HG02840 (cell line): ENCODE data around the gene TMEM117.
A peak's percentile ranks its signal among the peaks of the same experiment; 100 is the strongest.
"Not testable (repeated sequence)": the region's sequence is repeated elsewhere in the genome, so short reads cannot be mapped to it uniquely, and the experiment has no call there.

Source experiments
- ATAC-seq: cut with Tn5 transposase; IDR thresholded peaks from one replicate; pipeline ENCODE4 v1.9.1; 2021; ENCODE audit warnings: mild to moderate bottlenecking, moderate library complexity, moderate number of reproducible peaks; ENCODE audit not compliant: unreplicated experiment, low FRiP score

Gene TMEM117

DNA sequence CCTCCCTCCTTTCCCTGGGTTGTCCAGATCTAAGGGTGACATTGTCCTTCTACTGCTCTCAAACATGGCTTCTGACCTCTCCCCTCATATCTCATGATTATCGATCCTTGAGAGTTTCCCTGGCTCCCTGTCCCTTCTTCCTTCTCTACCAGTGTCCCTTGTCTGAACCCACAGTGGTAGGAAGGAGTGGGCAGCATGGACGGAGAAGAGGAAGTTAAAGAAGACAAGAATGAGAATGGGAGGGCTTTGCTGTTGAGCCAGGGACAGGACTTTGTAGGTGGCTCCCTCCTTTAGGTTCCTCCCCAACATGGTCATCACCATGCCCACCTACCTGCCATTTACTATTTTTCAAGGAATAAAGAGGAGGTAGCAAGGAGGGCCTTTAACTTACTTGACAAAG, 166.7 kb downstream of the TMEM117 start:
- ATAC-seq: no peak

DNA sequence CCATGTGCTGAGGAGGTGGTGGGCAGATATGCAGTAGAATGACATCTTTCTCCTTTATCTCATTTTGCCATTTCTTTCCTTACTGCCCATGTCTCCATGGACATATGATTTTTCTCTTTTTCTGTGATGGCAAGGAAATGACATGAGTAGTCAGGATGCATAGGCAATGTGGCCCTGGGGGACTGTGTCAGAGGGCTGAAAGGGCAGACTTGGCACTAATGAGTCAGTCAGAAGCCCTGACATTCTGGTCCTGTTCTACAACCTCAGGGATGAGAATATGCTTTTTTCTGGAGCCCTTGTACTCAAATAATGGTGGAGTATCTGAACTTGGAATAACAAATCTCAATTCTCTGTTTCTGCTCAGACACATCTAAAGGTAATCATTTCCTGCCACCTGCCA, 167.8 kb downstream of the TMEM117 start:
- ATAC-seq: no peak

GRCh38 chr12:44015333-44015941, 179.6 kb downstream of the TMEM117 start:
- ATAC-seq: peak; percentile 50

DNA sequence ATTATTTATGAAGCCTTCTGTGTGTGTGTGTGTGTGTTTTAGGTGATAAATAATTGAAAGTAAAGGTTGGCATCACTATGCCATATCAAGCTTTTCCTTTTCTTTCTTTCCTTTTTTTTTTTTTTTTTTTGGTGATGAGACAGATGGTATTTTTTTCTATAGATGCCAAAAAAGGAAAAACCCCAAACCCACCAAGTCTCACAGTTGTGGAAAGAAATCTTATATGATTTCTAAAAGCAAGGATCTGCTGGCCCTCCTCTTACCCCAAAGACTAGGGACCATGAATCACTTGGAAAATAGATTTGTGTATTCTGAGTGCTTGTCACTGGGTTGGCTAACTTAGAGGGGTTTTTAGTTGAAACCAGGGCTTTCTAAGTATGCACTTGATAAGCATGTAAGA, 181.3 kb downstream of the TMEM117 start:
- no peak for ATAC-seq

DNA sequence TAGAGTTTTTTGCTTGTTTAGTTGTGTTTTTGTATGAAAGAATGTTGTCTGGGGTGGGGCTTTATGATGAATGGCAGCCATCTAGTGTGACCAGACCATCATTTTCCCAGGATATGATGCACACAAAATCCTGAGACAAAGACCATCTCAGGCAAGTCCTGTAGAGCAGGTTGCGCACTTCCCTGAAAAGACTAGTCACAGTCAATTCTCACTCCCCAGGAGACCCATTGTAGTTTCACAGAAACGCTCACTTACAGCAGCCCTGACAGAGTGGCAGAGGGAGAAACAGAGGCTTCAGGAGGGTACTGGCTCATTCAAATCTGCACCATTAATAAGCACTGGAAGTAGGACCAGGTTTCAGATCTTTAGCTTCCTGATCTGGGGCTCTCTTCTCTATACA, 183.2 kb downstream of the TMEM117 start:
- no peak for ATAC-seq

DNA sequence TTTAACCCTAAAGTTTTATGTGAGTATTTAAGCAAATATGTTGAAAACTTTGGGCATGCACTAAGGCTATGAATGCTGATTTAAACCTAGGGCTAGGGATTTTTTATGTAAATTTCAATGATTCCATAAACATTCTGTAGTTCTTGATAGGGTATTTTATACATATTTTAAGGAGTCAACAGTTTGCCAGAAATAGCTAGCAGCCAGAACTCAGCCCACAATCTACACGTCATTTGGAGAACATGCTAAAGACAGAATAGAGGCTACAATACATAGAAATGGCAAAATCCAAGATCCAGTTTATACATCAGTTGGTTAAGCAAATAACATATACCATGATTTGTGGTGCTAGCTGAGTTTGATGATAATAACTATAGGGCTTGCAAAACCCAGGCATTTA, 184.7 kb downstream of the TMEM117 start:
- no peak for ATAC-seq

DNA sequence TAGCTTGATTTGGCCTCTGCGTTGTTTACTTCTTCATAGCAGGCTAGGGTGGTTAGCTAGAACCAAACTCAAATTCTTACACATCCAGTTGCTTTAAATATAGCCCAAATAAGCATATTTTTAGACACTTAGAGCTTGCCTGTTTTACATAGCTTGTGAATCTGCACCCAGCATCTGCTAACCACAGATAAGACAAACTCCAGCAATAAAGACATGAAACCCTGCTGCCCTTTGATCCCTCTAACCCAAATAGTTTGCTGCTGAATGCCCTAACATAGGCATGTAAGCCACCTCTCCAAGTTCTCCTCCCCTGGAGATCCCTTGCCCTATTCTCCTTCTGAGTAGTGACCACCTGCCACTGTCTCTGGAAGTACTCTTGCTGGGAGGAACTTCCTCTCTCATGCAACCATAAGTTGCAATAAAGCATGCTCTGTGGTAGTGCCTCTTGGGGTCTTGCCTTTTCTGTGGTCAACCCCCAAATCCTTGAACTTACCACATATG, 185.6 kb downstream of the TMEM117 start:
- no peak for ATAC-seq

GRCh38 chr12:44025499-44025898, 189.6 kb downstream of the TMEM117 start:
- ATAC-seq: no peak

DNA sequence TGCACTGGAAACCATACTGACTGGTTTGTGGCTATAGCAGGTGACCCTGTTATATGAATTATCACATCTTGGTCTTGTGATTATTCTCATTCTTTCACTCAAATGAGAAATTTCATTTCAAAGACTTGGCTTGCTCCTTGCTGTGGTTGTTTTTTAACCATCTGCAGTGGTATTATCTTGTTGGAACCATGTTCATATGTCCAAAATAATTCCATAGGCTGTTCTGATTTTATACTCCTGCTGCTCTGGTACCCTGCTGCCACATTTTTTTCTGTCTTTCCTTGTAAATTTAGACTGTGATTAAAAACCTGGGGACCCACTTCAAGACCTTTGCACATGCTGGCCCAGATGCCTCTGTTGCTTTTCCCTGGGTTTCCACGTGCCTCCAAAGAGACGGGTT, 190.2 kb downstream of the TMEM117 start:
- ATAC-seq: no peak

DNA sequence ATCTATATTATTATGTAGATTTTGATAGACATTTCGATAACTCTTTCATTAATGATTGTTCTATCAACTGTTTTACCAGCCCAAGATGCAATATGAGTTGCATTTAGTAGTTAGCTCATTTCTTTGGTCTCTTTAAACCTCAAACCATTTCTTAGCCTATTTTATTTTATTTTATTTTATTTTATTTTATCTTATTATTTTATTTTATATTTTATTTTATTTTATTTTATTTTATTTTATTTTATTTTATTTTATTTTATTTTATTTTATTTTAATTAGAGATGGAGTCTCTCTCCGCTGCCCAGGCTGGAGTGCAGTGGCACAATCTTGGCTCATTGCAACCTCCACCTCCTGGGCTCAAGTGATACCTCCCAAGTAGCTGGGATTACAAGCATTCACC, 191.0 kb downstream of the TMEM117 start:
- ATAC-seq: not testable (repeated sequence)

DNA sequence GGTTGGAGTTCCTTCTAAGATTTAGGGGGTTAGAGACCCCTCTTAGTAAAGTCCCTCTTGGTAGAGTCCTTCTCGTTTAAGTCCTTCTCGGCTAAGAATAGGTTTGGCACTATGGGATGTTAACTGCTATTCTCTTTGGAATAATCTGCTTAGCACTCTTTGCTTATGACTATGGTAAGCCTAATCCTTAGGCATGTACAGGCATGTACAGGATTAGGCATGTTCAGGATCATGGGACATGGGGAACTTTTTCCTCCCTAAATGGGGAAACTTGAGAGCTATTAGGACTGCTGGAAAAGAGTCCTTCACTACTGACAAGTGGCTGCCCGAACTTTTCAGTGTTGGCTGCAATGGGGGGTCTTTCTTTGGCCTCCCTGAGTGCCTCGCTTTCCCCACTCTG, 193.3 kb downstream of the TMEM117 start:
- no peak for ATAC-seq

DNA sequence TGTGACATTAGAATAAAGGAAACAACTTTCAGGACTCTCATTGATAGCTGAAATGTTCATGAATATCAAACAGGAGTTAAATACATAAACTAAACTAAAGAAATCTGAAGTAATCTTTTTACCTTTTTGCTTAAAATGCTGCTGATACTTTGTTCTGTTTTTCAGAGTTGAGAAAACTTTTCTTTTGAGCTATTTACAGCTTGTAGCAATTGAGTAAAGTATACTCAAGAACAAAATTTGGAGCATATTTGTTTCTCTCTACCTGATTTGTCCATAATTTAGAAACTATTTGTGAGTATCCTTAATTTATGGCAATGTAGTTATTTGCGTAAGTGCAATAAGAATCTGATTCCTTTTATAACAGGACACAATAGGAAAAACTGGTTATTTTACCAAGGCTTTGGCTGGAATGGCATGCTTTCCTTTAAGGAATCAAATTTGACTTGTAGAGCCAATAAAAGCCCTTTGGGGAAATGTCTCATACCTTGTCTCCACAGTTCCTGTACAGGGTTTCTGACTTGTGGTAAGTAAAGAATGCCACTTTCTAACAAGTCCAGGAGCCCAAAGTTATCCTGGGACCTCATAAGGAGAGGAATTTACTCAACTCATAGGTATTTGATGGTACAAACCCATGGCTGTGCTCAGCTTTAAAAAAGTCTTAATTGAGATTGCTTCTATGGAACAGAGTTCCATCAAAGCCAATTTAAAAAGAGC, 195.7 kb downstream of the TMEM117 start:
- ATAC-seq: no peak

- no peak for ATAC-seq
Observed at GRCh38 chr12:44034906-44035305, 199.0 kb downstream of the TMEM117 start.

- no peak for ATAC-seq
Observed at GRCh38 chr12:44036875-44037443, 201.1 kb downstream of the TMEM117 start.

DNA sequence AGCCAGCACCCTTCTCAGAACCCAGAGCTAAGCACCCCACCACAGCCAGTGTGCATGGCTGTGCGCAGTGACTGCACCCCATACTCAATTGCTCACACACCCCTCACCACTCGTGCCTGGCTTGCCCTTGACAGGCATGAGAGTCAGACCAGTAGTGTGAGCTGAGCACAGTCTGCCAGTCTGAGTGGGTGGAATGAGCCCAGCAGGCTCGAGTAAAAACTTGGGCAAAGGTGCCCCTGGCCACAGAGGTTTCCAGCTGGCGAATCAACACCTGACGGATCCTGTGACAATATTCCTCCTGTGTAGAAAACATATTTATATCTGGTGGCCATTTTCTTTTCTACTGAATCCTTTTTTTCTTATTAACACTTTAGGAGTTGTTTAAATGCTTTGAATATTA, 202.5 kb downstream of the TMEM117 start:
- no peak for ATAC-seq

- ATAC-seq: not testable (repeated sequence)
Observed at GRCh38 chr12:44044491-44044890, 208.6 kb downstream of the TMEM117 start.

GRCh38 chr12:44046732-44047417, 211.0 kb downstream of the TMEM117 start:
- ATAC-seq: no peak

DNA sequence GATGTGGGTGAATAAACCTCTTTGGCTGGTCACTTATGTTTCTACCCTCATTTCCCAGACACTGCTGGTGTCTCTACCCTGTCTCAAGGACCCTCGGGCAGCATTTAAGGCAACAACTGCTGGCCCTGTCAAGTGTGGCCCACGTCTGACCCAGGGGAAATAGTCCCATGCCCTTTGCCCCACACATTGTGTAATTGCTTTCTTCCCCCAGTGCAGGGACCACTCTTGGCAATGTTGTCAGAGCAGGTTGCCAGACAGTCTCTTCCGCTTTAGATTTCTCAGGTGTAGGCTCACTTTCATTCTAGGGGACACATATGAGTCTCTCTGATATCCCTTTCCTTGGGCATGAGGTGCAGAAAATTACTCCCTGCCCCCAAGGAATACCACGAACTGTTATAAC, 216.7 kb downstream of the TMEM117 start:
- no peak for ATAC-seq

DNA sequence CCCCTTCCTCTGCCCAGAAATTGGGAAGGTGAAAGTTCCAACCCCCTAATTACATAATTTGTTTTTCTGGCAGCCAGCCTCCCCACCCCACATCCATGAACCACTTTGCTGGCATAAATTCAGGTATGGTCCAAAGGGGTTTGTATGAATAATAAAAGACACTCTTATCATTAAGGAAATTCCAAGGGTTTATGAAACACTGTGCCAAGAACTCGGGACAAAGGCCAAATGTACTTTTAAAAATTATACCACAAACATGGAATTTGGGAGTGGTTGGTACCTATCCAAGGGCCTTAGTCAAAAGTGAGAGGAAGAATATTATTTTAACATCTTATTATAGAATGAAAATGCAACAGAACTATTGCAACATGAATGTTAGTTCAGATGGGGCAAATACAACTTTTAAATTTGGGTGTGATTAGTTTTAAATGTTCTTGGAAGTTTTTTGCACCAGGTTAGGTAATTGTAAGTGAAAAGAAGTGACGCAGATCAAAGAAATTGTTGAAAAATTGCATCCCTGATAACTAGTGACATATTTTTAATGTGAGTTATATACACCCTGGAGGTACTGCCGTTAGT, 217.8 kb downstream of the TMEM117 start:
- ATAC-seq: no peak

- no peak for ATAC-seq
Observed at GRCh38 chr12:44054281-44054680, 218.4 kb downstream of the TMEM117 start.

DNA sequence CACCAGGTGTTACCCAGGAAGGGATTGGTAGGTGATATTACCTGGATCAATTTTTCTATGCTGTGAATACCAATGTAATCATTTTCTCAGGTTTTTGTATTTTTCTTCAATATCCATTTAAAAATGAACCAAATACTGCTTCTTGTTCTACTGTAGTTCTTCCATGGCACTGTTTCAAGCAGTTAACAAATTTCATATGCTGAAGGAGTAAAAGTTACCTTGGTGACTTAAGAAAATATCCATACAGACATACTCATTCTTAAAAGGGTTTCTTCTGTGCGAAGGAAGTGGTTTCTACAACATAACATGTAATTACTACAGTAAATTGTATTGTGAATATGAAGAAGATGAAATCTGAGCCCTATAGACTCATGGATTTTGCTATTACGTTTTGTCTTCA, 222.5 kb downstream of the TMEM117 start:
- ATAC-seq: no peak
